ENCODE results near the gene LCE3A.

DNA sequence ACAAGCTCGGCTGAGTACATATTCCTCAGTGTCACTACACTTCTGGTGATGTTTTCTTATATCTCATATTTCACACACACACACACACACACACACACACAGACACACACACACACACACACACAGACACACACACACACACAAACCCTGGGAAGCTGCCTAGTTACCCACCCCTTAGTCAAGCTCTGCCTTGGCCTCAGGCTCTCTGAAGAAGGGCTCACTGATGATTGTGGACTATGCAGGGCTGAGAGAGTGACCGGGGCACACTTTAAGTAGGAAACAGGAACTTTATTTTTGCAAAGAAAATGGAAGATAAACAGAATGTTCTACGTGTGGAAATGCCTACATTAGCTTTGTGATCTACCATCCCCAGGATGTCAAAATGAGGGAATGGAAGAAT, 21.0 kb upstream of the LCE3A start:
- TF ChIP-seq RAD21 (IDR thresholded peaks at IDR 0.05; ENCODE audit: low read depth) (no peak), ZNF274 (IDR thresholded peaks at IDR 0.05; ENCODE audit: low read depth, low read length) (no peak), POLR2AphosphoS5 (IDR thresholded peaks at IDR 0.05; ENCODE audit: low read depth, low read length) (no peak)
- TF ChIP-seq, protein P1, sequence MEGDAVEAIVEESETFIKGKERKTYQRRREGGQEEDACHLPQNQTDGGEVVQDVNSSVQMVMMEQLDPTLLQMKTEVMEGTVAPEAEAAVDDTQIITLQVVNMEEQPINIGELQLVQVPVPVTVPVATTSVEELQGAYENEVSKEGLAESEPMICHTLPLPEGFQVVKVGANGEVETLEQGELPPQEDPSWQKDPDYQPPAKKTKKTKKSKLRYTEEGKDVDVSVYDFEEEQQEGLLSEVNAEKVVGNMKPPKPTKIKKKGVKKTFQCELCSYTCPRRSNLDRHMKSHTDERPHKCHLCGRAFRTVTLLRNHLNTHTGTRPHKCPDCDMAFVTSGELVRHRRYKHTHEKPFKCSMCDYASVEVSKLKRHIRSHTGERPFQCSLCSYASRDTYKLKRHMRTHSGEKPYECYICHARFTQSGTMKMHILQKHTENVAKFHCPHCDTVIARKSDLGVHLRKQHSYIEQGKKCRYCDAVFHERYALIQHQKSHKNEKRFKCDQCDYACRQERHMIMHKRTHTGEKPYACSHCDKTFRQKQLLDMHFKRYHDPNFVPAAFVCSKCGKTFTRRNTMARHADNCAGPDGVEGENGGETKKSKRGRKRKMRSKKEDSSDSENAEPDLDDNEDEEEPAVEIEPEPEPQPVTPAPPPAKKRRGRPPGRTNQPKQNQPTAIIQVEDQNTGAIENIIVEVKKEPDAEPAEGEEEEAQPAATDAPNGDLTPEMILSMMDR (IDR thresholded peaks at IDR 0.05 in 2 of 3, conservative IDR thresholded peaks at IDR 0.05 in 1 of 3; ENCODE audit: borderline replicate concordance in 1 of 3, insufficient read depth in 1 of 3, low read depth in 2 of 3, low read length in 2 of 3): no peak

All from HCT116 (cell line).